ENCODE data around the gene SEMA5A.
"Not testable (repeated sequence)": the region's sequence is repeated elsewhere in the genome, so short reads cannot be mapped to it uniquely, and the experiment has no call there.

DNA sequence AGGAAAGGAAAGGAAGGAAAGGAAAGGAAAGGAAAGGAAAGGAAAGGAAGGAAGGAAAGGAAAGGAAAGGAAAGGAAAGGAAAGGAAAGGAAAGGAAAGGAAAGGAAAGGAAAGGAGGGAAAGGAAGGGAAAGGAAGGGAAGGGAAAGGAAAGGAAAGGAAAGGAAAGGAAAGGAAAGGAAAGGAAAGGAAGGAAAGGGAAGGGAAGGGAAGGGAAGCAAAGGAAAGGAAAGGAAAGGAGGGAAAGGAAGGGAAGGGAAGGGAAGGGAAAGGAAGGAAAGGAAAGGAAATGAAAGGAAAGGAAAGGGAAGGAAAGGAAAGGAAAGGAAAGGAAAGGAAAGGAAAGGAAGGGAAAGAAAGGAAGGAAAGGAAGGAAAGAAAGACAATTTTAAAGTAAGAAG, 192.8 kb downstream of the SEMA5A start:
- not testable (repeated sequence) for TF ChIP-seq EZH2 (optimal IDR thresholded peaks at IDR 0.05; ENCODE audit: low read depth, low read length)
- TF ChIP-seq, protein P1, sequence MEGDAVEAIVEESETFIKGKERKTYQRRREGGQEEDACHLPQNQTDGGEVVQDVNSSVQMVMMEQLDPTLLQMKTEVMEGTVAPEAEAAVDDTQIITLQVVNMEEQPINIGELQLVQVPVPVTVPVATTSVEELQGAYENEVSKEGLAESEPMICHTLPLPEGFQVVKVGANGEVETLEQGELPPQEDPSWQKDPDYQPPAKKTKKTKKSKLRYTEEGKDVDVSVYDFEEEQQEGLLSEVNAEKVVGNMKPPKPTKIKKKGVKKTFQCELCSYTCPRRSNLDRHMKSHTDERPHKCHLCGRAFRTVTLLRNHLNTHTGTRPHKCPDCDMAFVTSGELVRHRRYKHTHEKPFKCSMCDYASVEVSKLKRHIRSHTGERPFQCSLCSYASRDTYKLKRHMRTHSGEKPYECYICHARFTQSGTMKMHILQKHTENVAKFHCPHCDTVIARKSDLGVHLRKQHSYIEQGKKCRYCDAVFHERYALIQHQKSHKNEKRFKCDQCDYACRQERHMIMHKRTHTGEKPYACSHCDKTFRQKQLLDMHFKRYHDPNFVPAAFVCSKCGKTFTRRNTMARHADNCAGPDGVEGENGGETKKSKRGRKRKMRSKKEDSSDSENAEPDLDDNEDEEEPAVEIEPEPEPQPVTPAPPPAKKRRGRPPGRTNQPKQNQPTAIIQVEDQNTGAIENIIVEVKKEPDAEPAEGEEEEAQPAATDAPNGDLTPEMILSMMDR (IDR thresholded peaks at IDR 0.05; ENCODE audit: low read length) = not testable (repeated sequence)

All from MM.1S (cell line).